ENCODE data around the gene TREM1. TPM values are rescaled to one million over a fixed set of nuclear protein-coding genes. Genes with fewer than 3 reads are reported as not detected.

TREM1 gene
- total RNA-seq, 4 donors from 2014 or later = 0.59 to 2.3 (median 1.0) TPM

DNA sequence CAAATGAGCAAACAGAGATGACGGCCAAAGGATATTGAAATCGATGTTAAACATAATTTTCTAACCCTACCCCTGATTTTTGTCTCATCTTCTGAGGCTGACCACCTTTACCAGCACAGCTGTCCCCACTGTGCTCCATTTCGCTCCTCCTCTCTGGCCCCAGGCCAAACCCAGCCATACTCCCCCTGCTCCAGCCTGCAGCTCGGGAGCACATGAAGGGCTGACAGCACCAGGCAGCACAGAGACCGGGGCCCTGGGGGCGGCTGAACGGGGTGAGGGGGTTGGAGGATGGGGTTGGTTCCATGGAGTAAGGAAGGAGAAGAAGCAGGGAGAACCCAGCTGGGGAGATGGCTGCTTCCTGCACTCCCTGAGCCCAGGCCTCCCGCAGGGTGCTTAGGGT lies 45.8 kb upstream of the TREM1 start:
- H3K4me3 ChIP-seq = no peak overlapping the region
- no peak for TF ChIP-seq POLR2A (IDR thresholded peaks at IDR 0.05)
- TF ChIP-seq, protein P1, sequence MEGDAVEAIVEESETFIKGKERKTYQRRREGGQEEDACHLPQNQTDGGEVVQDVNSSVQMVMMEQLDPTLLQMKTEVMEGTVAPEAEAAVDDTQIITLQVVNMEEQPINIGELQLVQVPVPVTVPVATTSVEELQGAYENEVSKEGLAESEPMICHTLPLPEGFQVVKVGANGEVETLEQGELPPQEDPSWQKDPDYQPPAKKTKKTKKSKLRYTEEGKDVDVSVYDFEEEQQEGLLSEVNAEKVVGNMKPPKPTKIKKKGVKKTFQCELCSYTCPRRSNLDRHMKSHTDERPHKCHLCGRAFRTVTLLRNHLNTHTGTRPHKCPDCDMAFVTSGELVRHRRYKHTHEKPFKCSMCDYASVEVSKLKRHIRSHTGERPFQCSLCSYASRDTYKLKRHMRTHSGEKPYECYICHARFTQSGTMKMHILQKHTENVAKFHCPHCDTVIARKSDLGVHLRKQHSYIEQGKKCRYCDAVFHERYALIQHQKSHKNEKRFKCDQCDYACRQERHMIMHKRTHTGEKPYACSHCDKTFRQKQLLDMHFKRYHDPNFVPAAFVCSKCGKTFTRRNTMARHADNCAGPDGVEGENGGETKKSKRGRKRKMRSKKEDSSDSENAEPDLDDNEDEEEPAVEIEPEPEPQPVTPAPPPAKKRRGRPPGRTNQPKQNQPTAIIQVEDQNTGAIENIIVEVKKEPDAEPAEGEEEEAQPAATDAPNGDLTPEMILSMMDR (IDR thresholded peaks at IDR 0.05) = no peak
- H3K9me3 ChIP-seq = no peaks in the 10 kb centered on the region
- no peaks in the 10 kb centered on the region for H3K36me3 ChIP-seq
- no peak overlapping the region for H3K27ac ChIP-seq
- peaks cover 0 to 79% (median 0%) of the 10 kb centered on the region in 4 donors for H3K27me3 ChIP-seq
- 72 to 85% methylated on average over 5 to 6 of the region's 8 CpGs for WGBS, 2 donors
- intact Hi-C loops (cut with DNase I) = no loop called here
- H3K4me1 ChIP-seq = no peaks in the 10 kb centered on the region
- DNase-seq = no peak

DNA sequence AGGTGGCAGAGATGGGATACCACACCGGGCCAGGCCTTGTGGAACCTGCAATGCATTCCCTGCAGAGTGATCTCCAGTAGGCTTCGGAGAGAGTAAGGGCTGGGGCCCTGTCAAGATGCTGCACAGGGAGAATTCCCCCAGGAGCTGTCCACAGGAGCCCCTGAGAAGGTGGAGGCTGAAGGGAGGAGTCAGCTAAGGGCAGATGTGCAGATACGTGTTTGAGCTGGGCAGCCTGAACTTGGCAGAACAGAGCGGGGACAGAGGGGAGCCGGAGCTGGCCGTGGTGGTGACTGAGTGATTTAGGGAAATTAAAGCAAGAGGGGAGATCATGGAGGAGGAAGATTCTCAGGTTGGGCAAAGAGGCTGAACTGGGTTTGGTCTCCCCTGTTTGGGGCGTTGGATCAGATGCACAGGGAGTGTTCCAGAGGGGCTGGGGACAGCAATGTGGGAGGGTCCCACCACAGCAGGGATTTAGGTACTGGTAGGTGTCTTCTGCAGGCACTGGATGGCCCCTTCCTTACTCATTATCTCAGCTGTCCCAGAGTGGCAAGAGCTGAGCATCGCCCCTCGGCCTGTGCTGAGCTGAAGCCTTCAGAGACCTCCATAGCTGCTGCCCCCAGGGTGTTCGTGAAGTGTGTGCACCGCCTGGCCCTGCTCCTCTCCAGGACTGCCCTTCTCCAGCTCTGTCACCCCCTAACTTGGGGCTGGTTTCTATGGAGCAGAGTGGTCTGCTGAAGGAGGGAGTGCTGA lies 45.1 kb upstream of the TREM1 start:
- no peaks in the 10 kb centered on the region for H3K36me3 ChIP-seq
- H3K9me3 ChIP-seq = no peaks in the 10 kb centered on the region
- no peak for TF ChIP-seq POLR2A (IDR thresholded peaks at IDR 0.05)
- TF ChIP-seq, protein P1 (IDR thresholded peaks at IDR 0.05) = no peak
- no peak overlapping the region for H3K27ac ChIP-seq
- no peak overlapping the region for H3K4me3 ChIP-seq
- intact Hi-C loops (cut with DNase I) = no loop called here
- 86 to 89% methylated on average over 6 to 8 of the region's 11 CpGs for WGBS, 2 donors
- DNase-seq = no peak
- H3K4me1 ChIP-seq = no peaks in the 10 kb centered on the region
- H3K27me3 ChIP-seq = peaks cover 0 to 82% (median 0%) of the 10 kb centered on the region in 4 donors

GRCh38 chr6:41327177-41327576 lies 40.7 kb upstream of the TREM1 start:
- peaks cover 0 to 77% (median 0%) of the 10 kb centered on the region in 4 donors for H3K27me3 ChIP-seq
- H3K36me3 ChIP-seq = no peaks in the 10 kb centered on the region
- 66 to 70% methylated on average over 2 of the region's 2 CpGs for WGBS, 2 donors
- H3K27ac ChIP-seq = no peak overlapping the region
- no peaks in the 10 kb centered on the region for H3K4me1 ChIP-seq
- no peak for DNase-seq
- H3K4me3 ChIP-seq = no peak overlapping the region
- TF ChIP-seq POLR2A (IDR thresholded peaks at IDR 0.05) = no peak
- TF ChIP-seq, protein P1 (IDR thresholded peaks at IDR 0.05) = no peak
- no peaks in the 10 kb centered on the region for H3K9me3 ChIP-seq
- intact Hi-C loops (cut with DNase I) = no loop called here

DNA sequence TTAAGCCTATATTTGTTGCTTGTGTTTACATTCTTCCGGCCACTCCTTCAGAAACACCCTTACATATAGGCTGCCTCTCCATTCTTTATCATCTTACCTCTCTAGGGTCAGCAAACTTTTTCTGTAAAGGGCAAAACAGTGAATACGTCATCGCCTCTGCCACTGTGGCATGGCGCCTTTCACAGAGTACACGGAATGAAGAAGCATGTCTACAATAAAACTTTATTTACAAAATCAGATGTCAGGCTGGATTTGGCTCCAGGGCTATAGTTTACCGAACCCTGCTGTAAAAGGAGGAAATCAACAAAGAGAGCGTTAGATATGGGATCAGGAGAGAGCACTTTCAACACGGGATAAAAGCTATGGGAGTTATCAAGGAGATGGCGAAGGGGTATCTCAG lies 39.6 kb upstream of the TREM1 start:
- no peak for DNase-seq
- no peaks in the 10 kb centered on the region for H3K9me3 ChIP-seq
- intact Hi-C loops (cut with DNase I) = no loop called here
- peaks cover 0 to 68% (median 0%) of the 10 kb centered on the region in 4 donors for H3K27me3 ChIP-seq
- 56 to 62% methylated on average over 9 of the region's 9 CpGs for whole genome bisulfite sequencing, 2 donors
- no peak overlapping the region for H3K27ac ChIP-seq
- no peaks in the 10 kb centered on the region for H3K4me1 ChIP-seq
- no peak for TF ChIP-seq POLR2A (IDR thresholded peaks at IDR 0.05)
- TF ChIP-seq, protein P1 (IDR thresholded peaks at IDR 0.05) = no peak
- H3K36me3 ChIP-seq = no peaks in the 10 kb centered on the region
- H3K4me3 ChIP-seq = no peak overlapping the region

DNA sequence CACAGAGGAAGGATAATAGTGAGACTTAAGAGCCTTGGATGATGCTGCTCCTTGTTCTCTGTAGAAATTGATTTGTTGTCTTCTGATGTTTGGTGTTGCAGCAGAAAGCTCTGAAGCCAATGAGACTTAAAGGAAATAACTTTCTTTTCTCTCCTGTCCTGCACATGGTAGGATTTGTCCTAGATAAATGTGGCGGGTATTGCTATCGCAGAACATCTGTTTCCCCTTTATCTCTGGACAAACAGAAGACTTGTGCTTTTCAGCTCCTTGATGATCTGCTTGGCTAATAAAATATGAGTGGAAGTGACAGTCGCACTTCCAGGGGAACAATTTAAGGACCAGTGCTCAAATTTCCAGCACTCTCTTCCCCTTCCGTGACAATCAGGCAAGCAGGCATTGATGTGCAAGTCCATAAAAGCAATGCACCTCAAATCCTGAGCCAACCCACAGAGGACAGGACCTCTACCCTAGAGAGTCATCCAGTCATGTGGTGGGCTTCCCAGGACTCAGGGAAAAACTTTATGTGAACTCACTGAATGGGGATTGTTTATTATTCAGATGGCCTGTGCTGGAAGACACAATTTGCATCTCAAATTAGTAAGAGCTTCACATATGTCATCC lies 39.1 kb upstream of the TREM1 start:
- WGBS, 2 donors = 60 to 70% methylated on average over 3 to 4 of the region's 4 CpGs
- peaks cover 0 to 68% (median 0%) of the 10 kb centered on the region in 4 donors for H3K27me3 ChIP-seq

More for the DNA sequence above, 39.1 kb upstream of the TREM1 start:
- intact Hi-C loops (cut with DNase I) = no loop called here
- no peaks in the 10 kb centered on the region for H3K36me3 ChIP-seq
- DNase-seq = no peak
- no peaks in the 10 kb centered on the region for H3K9me3 ChIP-seq
- no peaks in the 10 kb centered on the region for H3K4me1 ChIP-seq
- H3K4me3 ChIP-seq = no peak overlapping the region
- H3K27ac ChIP-seq = no peak overlapping the region
- TF ChIP-seq, protein P1 (IDR thresholded peaks at IDR 0.05) = no peak
- no peak for TF ChIP-seq POLR2A (IDR thresholded peaks at IDR 0.05)

Data from esophagus squamous epithelium (tissue), 5 donors.